SKM-1 treated with dmso at 0.1 percent for 144 hours (cell line): ENCODE measurements around the gene CDC34.

Experiments
- DNase-seq: peaks from one replicate; lab custom pipeline; 2025; ENCODE audit not compliant: unreplicated experiment; lab: John Stamatoyannopoulos, UW

Gene CDC34

GRCh38 chr19:588093-588740 is 56.7 kb downstream of the CDC34 start:
- peak; percentile 56 for DNase-seq

- DNase-seq, result no peak
These were observed 57.5 kb downstream of the CDC34 start for GRCh38 chr19:588741-589692.

DNA sequence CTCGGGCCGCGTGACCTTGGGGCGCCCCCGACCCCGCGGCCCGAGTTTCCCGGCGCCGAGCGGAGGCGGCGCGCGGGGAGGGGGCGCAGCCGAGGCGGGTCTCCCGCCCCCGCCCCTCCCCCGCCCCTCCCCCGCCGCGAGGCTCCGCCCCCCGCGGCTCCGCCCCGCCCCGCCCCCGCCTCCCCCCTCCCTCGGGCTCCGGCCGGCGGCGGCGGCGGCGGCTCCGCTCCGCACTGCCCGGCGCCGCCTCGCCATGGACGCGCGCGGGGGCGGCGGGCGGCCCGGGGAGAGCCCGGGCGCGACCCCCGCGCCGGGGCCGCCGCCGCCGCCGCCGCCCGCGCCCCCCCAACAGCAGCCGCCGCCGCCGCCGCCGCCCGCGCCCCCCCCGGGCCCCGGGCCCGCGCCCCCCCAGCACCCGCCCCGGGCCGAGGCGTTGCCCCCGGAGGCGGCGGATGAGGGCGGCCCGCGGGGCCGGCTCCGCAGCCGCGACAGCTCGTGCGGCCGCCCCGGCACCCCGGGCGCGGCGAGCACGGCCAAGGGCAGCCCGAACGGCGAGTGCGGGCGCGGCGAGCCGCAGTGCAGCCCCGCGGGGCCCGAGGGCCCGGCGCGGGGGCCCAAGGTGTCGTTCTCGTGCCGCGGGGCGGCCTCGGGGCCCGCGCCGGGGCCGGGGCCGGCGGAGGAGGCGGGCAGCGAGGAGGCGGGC is 58.3 kb downstream of the CDC34 start, which contains the start of gene HCN2:
TSS of gene HCN2 (plus strand) at position 189 of the 703 bp plus-strand sequence. CDS start at position 254, 65 bp downstream.
- no peak for DNase-seq

DNA sequence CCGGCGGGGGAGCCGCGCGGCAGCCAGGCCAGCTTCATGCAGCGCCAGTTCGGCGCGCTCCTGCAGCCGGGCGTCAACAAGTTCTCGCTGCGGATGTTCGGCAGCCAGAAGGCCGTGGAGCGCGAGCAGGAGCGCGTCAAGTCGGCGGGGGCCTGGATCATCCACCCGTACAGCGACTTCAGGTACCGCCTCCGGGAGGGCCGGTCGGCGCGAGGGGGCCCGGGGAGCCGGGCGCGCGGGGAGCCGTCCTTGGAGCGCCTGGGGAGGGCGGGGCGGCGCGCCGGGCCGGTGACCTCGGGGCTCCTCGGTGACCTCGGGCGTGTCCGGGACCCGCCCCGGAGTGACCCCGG is 58.8 kb downstream of the CDC34 start:
- no peak for DNase-seq

DNA sequence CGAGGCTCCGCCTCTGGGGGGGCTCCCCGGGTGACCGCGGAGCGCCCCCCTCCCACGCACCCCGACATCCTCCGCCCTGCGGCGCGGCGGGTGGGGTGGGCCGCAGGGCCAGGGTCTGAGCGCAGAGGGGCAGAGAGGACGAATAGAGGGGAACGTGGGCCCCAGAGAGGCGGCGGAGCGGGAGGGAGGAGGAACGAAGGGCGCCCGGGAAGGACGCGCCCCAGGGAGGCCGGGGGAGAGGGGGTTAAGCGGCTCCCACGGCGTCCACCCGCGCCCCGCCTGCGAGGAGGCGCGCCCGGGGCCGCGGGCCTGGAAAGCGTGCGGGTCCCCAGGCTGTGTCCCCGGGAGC is 59.2 kb downstream of the CDC34 start:
- DNase-seq, result no peak

- no peak for DNase-seq
These were observed 59.8 kb downstream of the CDC34 start for GRCh38 chr19:591099-591958.
